K562 (cell line): ENCODE data around the gene GHR.

ENCODE experiments used
- CEBPB ChIP-seq: fragments of 450-650 bp; IDR thresholded peaks from 2 replicates; pipeline ENCODE4 v1.6.1; 2016; ENCODE audit warnings: missing genetic modification characterization, missing compliant biosample characterization
- FOS ChIP-seq: IDR thresholded peaks from 3 replicates; pipeline ENCODE4 v1.6.1; 2011; ENCODE audit not compliant: insufficient read length; ENCODE audit errors: extremely low read depth
- HINFP ChIP-seq: fragments of 450-650 bp; conservative IDR thresholded peaks from 2 replicates; pipeline ENCODE4 v1.6.1; 2016; ENCODE audit warnings: missing genetic modification characterization, low read depth, mild to moderate bottlenecking, control low read depth, missing compliant biosample characterization
- HNRNPUL1 ChIP-seq: fragments of 200-400 bp; formaldehyde crosslinking; IDR thresholded peaks from 2 replicates; pipeline ENCODE4 v1.6.1; 2017; ENCODE audit warnings: low read length
- POLR2A ChIP-seq: fragments of 450-650 bp; conservative IDR thresholded peaks from 2 replicates; pipeline ENCODE4 v1.6.1; 2016
- POLR2AphosphoS5 ChIP-seq: IDR thresholded peaks from 2 replicates; pipeline ENCODE4 v1.6.1; 2011; ENCODE audit warnings: mild to moderate bottlenecking, low read depth, low read length, moderate library complexity; ENCODE audit not compliant: control insufficient read depth, insufficient read depth
- SRF ChIP-seq, 2 experiments: fragments of 250-450, 450-650 bp in 1 of 2; sonication (Bioruptor Pico) in 1 of 2; sonication (generic) in 1 of 2; formaldehyde crosslinking; IDR thresholded peaks; 2 replicates each; pipeline versions ENCODE4 v1.5.0 to v1.5.1; 2020 to 2022; ENCODE audit warnings: mild to moderate bottlenecking in 1 of 2, missing genetic modification reagents in 1 of 2
- TAF1 ChIP-seq: IDR thresholded peaks from 2 replicates; pipeline ENCODE4 v1.6.1; 2011; ENCODE audit warnings: mild to moderate bottlenecking, low read length, moderate library complexity; ENCODE audit not compliant: insufficient read depth, control insufficient read depth, severe bottlenecking; ENCODE audit errors: extremely low read depth
- ZNF121 ChIP-seq: sonication (generic); formaldehyde crosslinking; conservative IDR thresholded peaks from 2 replicates; pipeline ENCODE4 v1.8.0; 2022; ENCODE audit warnings: missing genetic modification reagents
- TF ChIP-seq, protein P1 (sequence below): sonication (generic); formaldehyde crosslinking; IDR thresholded peaks from 2 replicates; pipeline ENCODE4 v1.9.0; 2022; ENCODE audit warnings: mild to moderate bottlenecking, missing genetic modification reagents

DNA sequence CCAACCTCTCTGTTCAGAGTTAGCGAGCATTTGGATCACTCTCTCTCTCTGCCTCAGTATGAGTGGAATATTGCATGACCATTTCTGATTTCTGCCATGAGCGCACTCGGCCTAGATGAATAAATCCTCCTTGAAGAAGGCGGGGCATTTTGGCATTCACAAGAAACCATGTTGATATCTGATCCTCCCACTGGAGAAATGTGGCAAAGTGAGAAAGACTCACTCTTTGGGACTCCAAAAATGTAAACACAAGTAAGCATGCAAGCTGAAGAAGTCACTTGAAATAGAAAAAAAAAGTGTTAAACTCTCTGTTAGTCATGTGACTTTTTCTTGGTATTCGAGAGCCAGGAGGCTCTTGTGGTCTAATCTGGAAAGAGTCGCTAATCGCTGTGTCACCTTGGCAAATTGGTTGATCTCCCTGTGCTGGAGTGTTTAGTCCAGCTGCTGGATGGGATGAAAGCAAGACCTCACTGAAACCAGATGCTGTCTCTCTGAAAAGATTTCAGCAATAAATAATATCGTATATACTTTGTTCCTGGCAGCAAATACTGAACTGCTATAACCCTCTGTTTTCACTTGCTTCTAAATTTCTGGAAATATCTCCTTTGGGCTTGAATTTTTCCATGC lies 95.5 kb downstream of the GHR start:
- TF ChIP-seq FOS (no peak), POLR2AphosphoS5 (no peak), HINFP (tag) (no peak), TAF1 (no peak), ZNF121 (CRISPR knock-in tag) (no peak), SRF (CRISPR knock-in tag; IDR thresholded peaks at IDR 0.05) (no peak), POLR2A (no peak), HNRNPUL1 (no peak), CEBPB (tag) (no peak)
- TF ChIP-seq, protein P1, sequence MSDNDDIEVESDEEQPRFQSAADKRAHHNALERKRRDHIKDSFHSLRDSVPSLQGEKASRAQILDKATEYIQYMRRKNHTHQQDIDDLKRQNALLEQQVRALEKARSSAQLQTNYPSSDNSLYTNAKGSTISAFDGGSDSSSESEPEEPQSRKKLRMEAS (CRISPR knock-in tag), result no peak
